IMR-90 (cell line): Measurements from ENCODE around the gene MYOF.

ENCODE experiments used
- MAFK ChIP-seq: IDR thresholded peaks from 2 replicates; pipeline ENCODE4 v1.6.1; 2012; ENCODE audit warnings: low read depth, low read length, improper control_type of control experiment
- MAZ ChIP-seq: IDR thresholded peaks from 2 replicates; pipeline ENCODE4 v1.6.1; 2012; ENCODE audit warnings: low read depth, mild to moderate bottlenecking, low read length, improper control_type of control experiment, moderate library complexity, borderline replicate concordance
- NFE2L2 ChIP-seq: fragments of 150-350 bp; IDR thresholded peaks from 2 replicates; pipeline ENCODE4 v1.6.1; 2016; ENCODE audit warnings: low read depth, mild to moderate bottlenecking, low read length
- POLR2A ChIP-seq: IDR thresholded peaks from 2 replicates; pipeline ENCODE4 v1.6.1; 2012; ENCODE audit warnings: mild to moderate bottlenecking, low read depth, low read length
- RAD21 ChIP-seq: IDR thresholded peaks from 2 replicates; pipeline ENCODE4 v1.6.1; 2012; ENCODE audit warnings: low read length, improper control_type of control experiment
- RCOR1 ChIP-seq: IDR thresholded peaks from 2 replicates; pipeline ENCODE4 v1.6.1; 2012; ENCODE audit warnings: mild to moderate bottlenecking, low read length, improper control_type of control experiment; ENCODE audit not compliant: insufficient replicate concordance
- RFX5 ChIP-seq: IDR thresholded peaks from 2 replicates; pipeline ENCODE4 v1.8.0; 2012; ENCODE audit warnings: low read depth, mild to moderate bottlenecking, low read length, moderate library complexity
- SMC3 ChIP-seq: fragments of 150-350 bp; IDR thresholded peaks from 2 replicates; pipeline ENCODE4 v1.6.1; 2016; ENCODE audit warnings: low read depth, mild to moderate bottlenecking, antibody characterized with exemption, low read length, moderate library complexity
- TF ChIP-seq, protein P1 (sequence below): conservative IDR thresholded peaks from 2 replicates; pipeline ENCODE4 v1.5.1; 2012; ENCODE audit warnings: mild to moderate bottlenecking, low read depth, low read length, improper control_type of control experiment
- TF ChIP-seq, protein P2 (sequence below): fragments of 150-350 bp; IDR thresholded peaks from 2 replicates; pipeline ENCODE4 v1.6.1; 2017; ENCODE audit warnings: mild to moderate bottlenecking, antibody characterized with exemption, low read length, low read depth

DNA sequence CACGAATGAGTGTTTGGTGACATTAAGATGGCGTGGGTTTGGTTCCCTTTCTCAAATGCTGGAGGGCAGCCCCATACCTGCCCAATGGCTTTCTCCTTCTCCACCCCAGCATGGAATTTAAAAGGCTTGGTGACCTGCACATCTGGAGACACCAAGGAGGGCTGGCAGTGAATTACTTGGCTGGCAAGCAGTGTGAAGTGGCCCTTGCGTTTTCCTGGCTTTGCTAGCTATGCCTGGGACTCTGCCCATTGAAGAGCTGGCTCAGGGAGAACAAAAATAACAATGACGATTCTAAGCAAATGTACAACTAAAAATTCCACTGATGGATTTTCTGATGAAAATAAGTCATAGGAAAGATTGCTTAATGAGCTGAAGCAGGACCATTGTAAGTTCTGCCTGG is 204.8 kb downstream of the MYOF start:
- TF ChIP-seq, protein P1, sequence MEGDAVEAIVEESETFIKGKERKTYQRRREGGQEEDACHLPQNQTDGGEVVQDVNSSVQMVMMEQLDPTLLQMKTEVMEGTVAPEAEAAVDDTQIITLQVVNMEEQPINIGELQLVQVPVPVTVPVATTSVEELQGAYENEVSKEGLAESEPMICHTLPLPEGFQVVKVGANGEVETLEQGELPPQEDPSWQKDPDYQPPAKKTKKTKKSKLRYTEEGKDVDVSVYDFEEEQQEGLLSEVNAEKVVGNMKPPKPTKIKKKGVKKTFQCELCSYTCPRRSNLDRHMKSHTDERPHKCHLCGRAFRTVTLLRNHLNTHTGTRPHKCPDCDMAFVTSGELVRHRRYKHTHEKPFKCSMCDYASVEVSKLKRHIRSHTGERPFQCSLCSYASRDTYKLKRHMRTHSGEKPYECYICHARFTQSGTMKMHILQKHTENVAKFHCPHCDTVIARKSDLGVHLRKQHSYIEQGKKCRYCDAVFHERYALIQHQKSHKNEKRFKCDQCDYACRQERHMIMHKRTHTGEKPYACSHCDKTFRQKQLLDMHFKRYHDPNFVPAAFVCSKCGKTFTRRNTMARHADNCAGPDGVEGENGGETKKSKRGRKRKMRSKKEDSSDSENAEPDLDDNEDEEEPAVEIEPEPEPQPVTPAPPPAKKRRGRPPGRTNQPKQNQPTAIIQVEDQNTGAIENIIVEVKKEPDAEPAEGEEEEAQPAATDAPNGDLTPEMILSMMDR = no peak
- TF ChIP-seq POLR2A (no peak), MAZ (no peak), RAD21 (no peak), RFX5 (no peak), RCOR1 (no peak), NFE2L2 (no peak), SMC3 (no peak), MAFK (no peak)
- TF ChIP-seq, protein P2, sequence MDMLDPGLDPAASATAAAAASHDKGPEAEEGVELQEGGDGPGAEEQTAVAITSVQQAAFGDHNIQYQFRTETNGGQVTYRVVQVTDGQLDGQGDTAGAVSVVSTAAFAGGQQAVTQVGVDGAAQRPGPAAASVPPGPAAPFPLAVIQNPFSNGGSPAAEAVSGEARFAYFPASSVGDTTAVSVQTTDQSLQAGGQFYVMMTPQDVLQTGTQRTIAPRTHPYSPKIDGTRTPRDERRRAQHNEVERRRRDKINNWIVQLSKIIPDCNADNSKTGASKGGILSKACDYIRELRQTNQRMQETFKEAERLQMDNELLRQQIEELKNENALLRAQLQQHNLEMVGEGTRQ = no peak
